Hepatocyte (in vitro differentiated cells): ENCODE results near the gene TREML2. TPM values are rescaled to one million over a fixed set of nuclear protein-coding genes. Genes with fewer than 3 reads are reported as not detected.

Source experiments
- DNase-seq: peaks from one replicate; pipeline ENCODE4 v3.0.0-alpha.2; 2016; ENCODE audit warnings: low spot score
- H2AFZ ChIP-seq: fragments of 200-600 bp; sonication (generic); 2 replicates; pipeline ENCODE4 v1.6.0; 2016; ENCODE audit warnings: antibody characterized with exemption, mild to moderate bottlenecking
- H3K27ac ChIP-seq: fragments of 200-600 bp; sonication (generic); 2 replicates; pipeline ENCODE4 v1.5.1; 2016; ENCODE audit warnings: mild to moderate bottlenecking
- H3K27me3 ChIP-seq: fragments of 200-600 bp; sonication (generic); 2 replicates; pipeline ENCODE4 v1.6.1; 2016
- H3K36me3 ChIP-seq: fragments of 200-600 bp; sonication (generic); replicated peaks from 2 replicates; pipeline ENCODE4 v1.5.1; 2016; ENCODE audit warnings: low read depth; ENCODE audit not compliant: insufficient read depth
- H3K4me1 ChIP-seq: fragments of 200-600 bp; sonication (generic); 2 replicates; pipeline ENCODE4 v1.5.1; 2016; ENCODE audit warnings: mild to moderate bottlenecking, moderate library complexity; ENCODE audit not compliant: insufficient read depth
- H3K4me2 ChIP-seq: fragments of 200-600 bp; sonication (generic); 2 replicates; pipeline ENCODE4 v1.6.0; 2016
- H3K4me3 ChIP-seq: fragments of 200-600 bp; sonication (generic); 2 replicates; pipeline ENCODE4 v1.5.1; 2016; ENCODE audit warnings: mild to moderate bottlenecking
- H3K79me2 ChIP-seq: fragments of 200-600 bp; sonication (generic); 2 replicates; pipeline ENCODE4 v1.6.0; 2017; ENCODE audit warnings: mild to moderate bottlenecking
- H3K9me2 ChIP-seq: fragments of 200-600 bp; sonication (generic); replicated peaks from 2 replicates; pipeline ENCODE4 v1.6.0; 2017; ENCODE audit warnings: mild to moderate bottlenecking; ENCODE audit not compliant: insufficient read depth
- H3K9me3 ChIP-seq: fragments of 200-600 bp; sonication (generic); 2 replicates; pipeline ENCODE4 v1.5.1; 2016; ENCODE audit warnings: low read depth, mild to moderate bottlenecking
- H4K20me1 ChIP-seq: fragments of 200-600 bp; sonication (generic); 2 replicates; pipeline ENCODE4 v1.6.0; 2016; ENCODE audit warnings: mild to moderate bottlenecking; ENCODE audit not compliant: insufficient read depth, poor library complexity, severe bottlenecking
- CTCF ChIP-seq: fragments of 200-600 bp; sonication (generic); IDR thresholded peaks from 2 replicates; pipeline ENCODE4 v1.5.1; 2016; ENCODE audit warnings: antibody characterized with exemption, mild to moderate bottlenecking; ENCODE audit not compliant: poor library complexity
- EZH2 ChIP-seq: fragments of 200-600 bp; sonication (generic); IDR thresholded peaks from 2 replicates; pipeline ENCODE4 v1.6.1; 2016; ENCODE audit warnings: antibody characterized with exemption, mild to moderate bottlenecking, borderline replicate concordance
- EZH2phosphoT487 ChIP-seq: fragments of 200-600 bp; sonication (generic); IDR thresholded peaks from one replicate; pipeline ENCODE4 v1.6.1; 2018; ENCODE audit warnings: antibody characterized with exemption, mild to moderate bottlenecking, low read depth, moderate library complexity; ENCODE audit not compliant: unreplicated experiment, severe bottlenecking
- WGBS: methylation state at CpG from one replicate; pipeline ENCODE4 v1.1.6; 2016; ENCODE audit warnings: low lambda C conversion rate; ENCODE audit errors: missing lambda C conversion rate; 5-methylcytosine and 5-hydroxymethylcytosine counted together
- polyA plus RNA-seq: library from polyadenylated mRNA; unstranded; fragments of >200 nt; fragmentation: Nextera tagmentation; extraction: Ambion mirVana; gene quantifications from 2 replicates; pipeline ENCODE4 v1.2.1, GENCODE V29; 2016
- total RNA-seq: library from RNA; depleted of rRNA; stranded (reverse); fragments of >200 nt; gene quantifications from 2 replicates; pipeline ENCODE4 v1.2.3, GENCODE V29; 2014

TREML2 gene
- total and polyA plus RNA-seq, 2 experiments from 2014 or later = 0.40 TPM; not detected in 1

GRCh38 chr6:41204156-41204555 is 3.2 kb upstream of the TREML2 start:
- Histone ChIP-seq H3K36me3 (no peaks in the 10 kb centered on the region), H3K27ac (no peak overlapping the region), H2AFZ (no peak overlapping the region), H3K4me2 (no peak overlapping the region), H3K4me1 (peaks cover 8% of the 10 kb centered on the region), H4K20me1 (no peaks in the 10 kb centered on the region), H3K27me3 (peaks cover 6% of the 10 kb centered on the region), H3K9me2 (no peaks in the 10 kb centered on the region), H3K79me2 (no peaks in the 10 kb centered on the region), H3K9me3 (no peaks in the 10 kb centered on the region), H3K4me3 (no peak overlapping the region)
- DNase-seq = no peak
- WGBS = 88% methylated on average over 1 of the region's 1 CpG
- TF ChIP-seq EZH2 = no peak
- TF ChIP-seq CTCF = no peak
- TF ChIP-seq EZH2phosphoT487 = no peak

- WGBS = 83% methylated on average over 8 of the region's 8 CpGs
- Histone ChIP-seq H3K9me3 (no peaks in the 10 kb centered on the region), H3K4me3 (no peak overlapping the region), H3K4me1 (peaks cover 6% of the 10 kb centered on the region), H4K20me1 (no peaks in the 10 kb centered on the region), H3K27ac (no peak overlapping the region), H3K27me3 (peaks cover 11% of the 10 kb centered on the region), H3K36me3 (no peaks in the 10 kb centered on the region), H2AFZ (no peak overlapping the region), H3K9me2 (no peaks in the 10 kb centered on the region), H3K79me2 (no peaks in the 10 kb centered on the region), H3K4me2 (no peak overlapping the region)
- TF ChIP-seq EZH2phosphoT487 (no peak), EZH2 (no peak), CTCF (no peak)
- no peak for DNase-seq
Measured at GRCh38 chr6:41201764-41202173, 820 bp upstream of the TREML2 start.

GRCh38 chr6:41200296-41200900 is 551 bp downstream of the TREML2 start:
- H3K9me2 ChIP-seq = no peaks in the 10 kb centered on the region
- H3K36me3 ChIP-seq = no peaks in the 10 kb centered on the region
- DNase-seq = no peak
- peaks cover 6% of the 10 kb centered on the region for H3K4me1 ChIP-seq
- H3K4me2 ChIP-seq = no peak overlapping the region
- no peak overlapping the region for H2AFZ ChIP-seq
- H3K4me3 ChIP-seq = no peak overlapping the region
- H3K79me2 ChIP-seq = no peaks in the 10 kb centered on the region
- no peaks in the 10 kb centered on the region for H4K20me1 ChIP-seq
- peaks cover 24% of the 10 kb centered on the region for H3K27me3 ChIP-seq
- TF ChIP-seq CTCF (no peak), EZH2phosphoT487 (no peak), EZH2 (no peak)
- peak overlapping the region; percentile 65 for H3K27ac ChIP-seq
- 78% methylated on average over 2 of the region's 2 CpGs for WGBS
- H3K9me3 ChIP-seq = no peaks in the 10 kb centered on the region
